ENCODE data around the gene ABHD15. TPM values are rescaled to one million over a fixed set of nuclear protein-coding genes. Genes with fewer than 3 reads are reported as not detected.

Gene ABHD15
- total and polyA plus RNA-seq, 9 of the 15 experiments (the other 6 are each of a cell fraction or from before 2014, with no cell fraction given) = 0.85 to 4.2 (median 2.1) TPM

DNA sequence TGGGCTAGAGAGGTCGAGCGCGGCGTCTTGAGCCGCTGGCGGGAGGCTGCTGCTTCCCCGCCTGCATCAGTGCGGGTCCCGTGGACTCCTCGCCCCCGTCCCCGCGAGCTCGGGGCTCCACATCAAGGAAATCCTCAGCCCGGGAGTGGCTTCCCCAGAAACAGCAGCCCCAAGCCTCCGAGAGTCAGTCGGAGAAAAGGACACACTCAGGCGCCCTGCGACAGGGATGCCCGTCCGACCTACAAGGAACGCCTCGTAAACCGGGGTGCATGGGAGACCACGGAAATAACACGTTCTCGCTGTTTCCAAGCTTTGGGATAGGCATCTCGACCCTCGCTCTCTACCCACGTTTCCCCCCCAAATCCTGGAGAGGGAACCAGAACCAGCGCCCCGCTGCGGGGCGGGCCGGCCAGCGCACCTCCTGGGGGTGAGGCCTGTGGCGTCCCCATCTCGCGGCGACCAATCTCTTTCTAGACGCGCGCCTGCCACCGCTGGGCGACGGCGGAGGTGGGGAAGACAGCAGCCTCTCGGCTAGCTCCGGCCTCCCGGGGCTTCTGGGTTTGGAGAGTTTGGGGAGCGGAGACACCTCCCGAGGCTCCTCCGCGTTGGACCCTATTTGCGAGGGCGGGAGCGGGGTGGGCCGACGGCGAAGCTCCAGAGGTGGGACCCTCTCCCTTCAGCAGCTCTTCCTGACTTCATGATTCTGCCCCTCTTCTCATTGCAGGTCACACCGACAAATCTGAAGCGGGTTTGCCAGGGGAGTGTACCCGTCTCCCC, 905 bp upstream of the ABHD15 start:
- H3K4me1 ChIP-seq (replicated peaks in 1 of 2; ENCODE audit: control insufficient read depth in 2 of 2, insufficient read depth in 2 of 2, low read length in 2 of 2) = peaks cover 3 to 50% of the 10 kb centered on the region in 2 experiments; a peak in 4 of 5 replicates
- no peaks in the 10 kb centered on the region; a peak in 1 of 5 replicates for H3K27me3 ChIP-seq (ENCODE audit: control insufficient read depth in 2 of 2, insufficient read depth in 2 of 2, low read length in 2 of 2)
- H3K4me3 ChIP-seq = peak overlapping the region; percentile 57
- peak overlapping the region; percentile 78 for H3K4me2 ChIP-seq (ENCODE audit: insufficient read depth, low read length)
- FAIRE-seq (peak; percentile 63), ATAC-seq (peak; percentile 88), DNase-seq (ENCODE audit: extremely low read depth in 1 of 4, low spot score in 3 of 4) (peak; percentile 80 to 85 (median 83))
- under 1% methylated on average over 63 of the region's 63 CpGs for WGBS (ENCODE audit: insufficient coverage, low coverage, missing lambda C conversion rate)
- peak overlapping the region; percentile 97 for H2AFZ ChIP-seq (ENCODE audit: low read depth, low read length)
- peak overlapping the region; percentile 87 for H3K27ac ChIP-seq (ENCODE audit: extremely low read depth, low read depth, low read length)
- H3K79me2 ChIP-seq (ENCODE audit: control insufficient read depth, insufficient read depth, low read length) = no peaks in the 10 kb centered on the region
- in situ Hi-C loops (cut with MboI) = no loop called here
- H3K9me1 ChIP-seq (ENCODE audit: control insufficient read depth, insufficient read depth, low read length) = peaks cover 3% of the 10 kb centered on the region
- H3K9ac ChIP-seq (ENCODE audit: insufficient read depth in 1 of 2, low read depth in 2 of 2, low read length in 2 of 2) = peak overlapping the region; percentile 75 to 96
- no peaks in the 10 kb centered on the region for H4K20me1 ChIP-seq (replicated peaks; ENCODE audit: control insufficient read depth, insufficient read depth, low read length)
- ChIA-PET CTCF (ENCODE audit: low intra/inter-chr PET ratio) (interaction anchor here (0.6 to 1.5 kb wide), 3 partner anchors 198 to 551 kb away, joined by 3 to 4 read pairs (median 3); no protein-coding TSS in a partner anchor), POLR2A (interaction anchor here (0.6 to 1.0 kb wide), 3 partner anchors 11 to 1134 kb away, joined by 3 to 4 read pairs (median 3); no protein-coding TSS in a partner anchor)
- intact Hi-C loops (cut with micrococcal nuclease) = no loop called here
- TSS peak; percentile 93 for BruUV-seq (replicated peaks)
- H3K36me3 ChIP-seq (ENCODE audit: control insufficient read depth, insufficient read depth, low read length) = no peaks in the 10 kb centered on the region
- H3K9me3 ChIP-seq (replicated peaks; ENCODE audit: control insufficient read depth, insufficient read depth, low read depth, low read length) = no peaks in the 10 kb centered on the region
- TF ChIP-seq MEIS2 (IDR thresholded peaks at IDR 0.05; ENCODE audit: partially characterized antibody) = no peak
- TF ChIP-seq RFX1 (IDR thresholded peaks at IDR 0.05) = no peak
- TF ChIP-seq PHB (CRISPR knock-in tag; IDR thresholded peaks at IDR 0.05) = no peak
- no peak for TF ChIP-seq ZNF324 (CRISPR knock-in tag; IDR thresholded peaks at IDR 0.05)
- TF ChIP-seq KLF6 (CRISPR knock-in tag; IDR thresholded peaks at IDR 0.05; ENCODE audit: borderline replicate concordance) = no peak
- no peak for TF ChIP-seq TCF7L2 (IDR thresholded peaks at IDR 0.05; ENCODE audit: low read depth, low read length)
- TF ChIP-seq BACH1 (tag; IDR thresholded peaks at IDR 0.05) = no peak
- no peak for TF ChIP-seq GTF2A2 (tag; IDR thresholded peaks at IDR 0.05)
- TF ChIP-seq RCOR1 (IDR thresholded peaks at IDR 0.05; ENCODE audit: borderline replicate concordance in 1 of 2, low read depth in 2 of 2, low read length in 2 of 2) = peak in 1 of 2 experiments; percentile 7; a peak in 1 of 4 replicates
- no peak for TF ChIP-seq ARHGAP35 (IDR thresholded peaks at IDR 0.05; ENCODE audit: partially characterized antibody)
- no peak for TF ChIP-seq E2F3 (CRISPR knock-in tag; IDR thresholded peaks at IDR 0.05)
- TF ChIP-seq ZNF644 (tag; IDR thresholded peaks at IDR 0.05; ENCODE audit: low read depth) = no peak
- TF ChIP-seq, protein P1, sequence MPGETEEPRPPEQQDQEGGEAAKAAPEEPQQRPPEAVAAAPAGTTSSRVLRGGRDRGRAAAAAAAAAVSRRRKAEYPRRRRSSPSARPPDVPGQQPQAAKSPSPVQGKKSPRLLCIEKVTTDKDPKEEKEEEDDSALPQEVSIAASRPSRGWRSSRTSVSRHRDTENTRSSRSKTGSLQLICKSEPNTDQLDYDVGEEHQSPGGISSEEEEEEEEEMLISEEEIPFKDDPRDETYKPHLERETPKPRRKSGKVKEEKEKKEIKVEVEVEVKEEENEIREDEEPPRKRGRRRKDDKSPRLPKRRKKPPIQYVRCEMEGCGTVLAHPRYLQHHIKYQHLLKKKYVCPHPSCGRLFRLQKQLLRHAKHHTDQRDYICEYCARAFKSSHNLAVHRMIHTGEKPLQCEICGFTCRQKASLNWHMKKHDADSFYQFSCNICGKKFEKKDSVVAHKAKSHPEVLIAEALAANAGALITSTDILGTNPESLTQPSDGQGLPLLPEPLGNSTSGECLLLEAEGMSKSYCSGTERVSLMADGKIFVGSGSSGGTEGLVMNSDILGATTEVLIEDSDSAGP (CRISPR knock-in tag; IDR thresholded peaks at IDR 0.05) = no peak
- no peak for TF ChIP-seq ZNF175 (CRISPR knock-in tag; IDR thresholded peaks at IDR 0.05; ENCODE audit: low read depth)
- no peak for TF ChIP-seq TCF3 (CRISPR knock-in tag; IDR thresholded peaks at IDR 0.05)
- TF ChIP-seq ZNF197 (CRISPR knock-in tag; IDR thresholded peaks at IDR 0.05; ENCODE audit: low read depth) = no peak
- TF ChIP-seq, protein P2, sequence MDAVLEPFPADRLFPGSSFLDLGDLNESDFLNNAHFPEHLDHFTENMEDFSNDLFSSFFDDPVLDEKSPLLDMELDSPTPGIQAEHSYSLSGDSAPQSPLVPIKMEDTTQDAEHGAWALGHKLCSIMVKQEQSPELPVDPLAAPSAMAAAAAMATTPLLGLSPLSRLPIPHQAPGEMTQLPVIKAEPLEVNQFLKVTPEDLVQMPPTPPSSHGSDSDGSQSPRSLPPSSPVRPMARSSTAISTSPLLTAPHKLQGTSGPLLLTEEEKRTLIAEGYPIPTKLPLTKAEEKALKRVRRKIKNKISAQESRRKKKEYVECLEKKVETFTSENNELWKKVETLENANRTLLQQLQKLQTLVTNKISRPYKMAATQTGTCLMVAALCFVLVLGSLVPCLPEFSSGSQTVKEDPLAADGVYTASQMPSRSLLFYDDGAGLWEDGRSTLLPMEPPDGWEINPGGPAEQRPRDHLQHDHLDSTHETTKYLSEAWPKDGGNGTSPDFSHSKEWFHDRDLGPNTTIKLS (IDR thresholded peaks at IDR 0.05; ENCODE audit: borderline replicate concordance, low read depth) = no peak
- no peak for TF ChIP-seq POLR2H (tag; IDR thresholded peaks at IDR 0.05; ENCODE audit: low read depth)
- TF ChIP-seq TRIM28 (IDR thresholded peaks at IDR 0.05) = no peak
- TF ChIP-seq NFXL1 (CRISPR knock-in tag; IDR thresholded peaks at IDR 0.05) = no peak
- no peak for TF ChIP-seq ZNF717 (CRISPR knock-in tag; IDR thresholded peaks at IDR 0.05)
